ENCODE measurements around the gene CNN3.

GRCh38 chr1:94974824-94975223 is 47.9 kb upstream of the CNN3 start:
- TF ChIP-seq CTCF (IDR thresholded peaks at IDR 0.05) = no peak
- no peak for TF ChIP-seq POLR2A (IDR thresholded peaks at IDR 0.05)
- TF ChIP-seq POLR2AphosphoS5 (IDR thresholded peaks at IDR 0.05) = no peak
- no peak for TF ChIP-seq EP300 (IDR thresholded peaks at IDR 0.05)
